HG02610 (cell line): ENCODE data around the gene CPA3.

ENCODE experiments used
- ATAC-seq: cut with Tn5 transposase; IDR thresholded peaks from one replicate; pipeline ENCODE4 v1.9.1; 2021; ENCODE audit warnings: mild to moderate bottlenecking, moderate library complexity; ENCODE audit not compliant: unreplicated experiment

The CPA3 gene

DNA sequence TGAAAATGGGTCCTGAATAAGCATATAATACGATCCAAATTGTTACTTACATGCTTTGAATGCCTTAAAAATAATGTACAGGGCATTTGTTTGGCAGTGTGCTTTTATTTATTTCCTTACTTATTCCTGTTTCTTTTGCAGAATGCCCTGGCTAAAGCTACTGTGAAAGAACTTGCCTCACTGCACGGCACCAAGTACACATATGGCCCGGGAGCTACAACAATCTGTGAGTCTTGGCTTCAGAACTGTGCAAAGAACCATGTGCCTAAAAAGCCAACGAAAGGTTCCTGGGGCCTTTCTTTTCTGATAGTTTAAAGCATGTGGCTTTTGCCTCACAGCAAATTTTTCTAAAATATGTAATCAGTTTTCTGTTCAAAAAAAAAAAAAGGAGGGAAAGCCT, 7.8 kb upstream of the CPA3 start:
- ATAC-seq: no peak

DNA sequence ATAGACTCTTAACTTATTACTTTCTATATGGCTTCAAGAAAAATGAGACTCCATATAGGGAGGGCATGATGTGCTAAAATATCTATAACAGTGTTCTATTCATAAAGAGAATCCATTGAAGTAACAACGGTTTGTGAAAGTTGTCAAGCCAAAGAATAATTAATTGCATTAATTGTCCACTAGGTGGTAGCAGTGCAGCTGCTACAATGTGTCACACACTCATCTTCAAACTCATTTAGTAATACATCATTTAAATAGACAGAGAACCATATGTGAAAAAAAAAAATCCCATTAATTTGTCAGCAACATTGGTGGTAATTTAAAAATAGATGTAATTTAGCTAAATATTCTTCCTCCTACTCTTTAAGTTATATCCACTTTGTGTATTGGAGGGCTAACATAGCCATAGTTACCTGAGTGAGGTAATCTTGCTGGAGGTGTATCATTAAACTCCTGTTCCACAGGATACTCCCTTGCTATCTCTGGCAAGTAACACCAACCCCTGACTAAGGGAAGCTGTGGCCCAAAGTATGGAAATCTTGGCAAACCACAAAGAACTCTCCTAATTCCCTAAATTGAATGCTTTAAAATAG, 3.7 kb upstream of the CPA3 start:
- peak; percentile 80 for ATAC-seq

DNA sequence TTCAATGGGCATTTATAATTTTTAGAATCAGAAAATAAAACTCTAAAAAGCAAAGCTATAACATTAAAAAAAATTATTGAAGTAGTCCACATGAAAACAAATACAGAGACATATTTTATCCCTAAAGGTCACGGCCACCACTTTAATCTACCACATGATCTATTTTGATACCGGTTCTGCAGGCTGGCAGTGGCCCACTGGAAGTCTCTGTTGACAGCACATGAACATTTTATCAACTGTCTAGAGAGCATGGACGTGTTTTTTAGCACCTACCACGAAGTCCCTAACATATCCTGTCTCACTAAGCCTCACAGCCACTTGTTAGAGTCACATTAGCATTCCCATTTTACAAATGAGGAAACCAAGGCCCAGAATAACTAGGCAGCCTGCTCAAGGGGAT, 1.8 kb upstream of the CPA3 start:
- no peak for ATAC-seq

DNA sequence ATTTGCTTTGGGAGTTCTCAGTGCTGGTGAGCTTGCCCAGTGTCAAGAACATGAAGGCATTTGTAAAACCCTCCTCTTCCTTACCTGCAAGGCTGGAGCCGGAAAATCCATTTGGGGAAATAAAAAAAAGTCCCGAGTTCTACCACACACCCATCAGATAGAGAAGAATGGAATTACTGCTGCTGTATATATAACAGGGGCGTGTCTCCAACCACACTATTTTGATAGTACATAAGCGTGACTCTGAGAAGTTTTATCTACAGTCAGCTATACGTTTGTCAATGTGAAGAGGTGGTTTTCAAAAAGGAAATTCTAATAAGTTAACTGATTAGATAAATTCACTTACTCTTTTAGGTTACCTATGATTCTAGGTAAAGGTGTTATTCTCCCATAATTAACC, 1.3 kb upstream of the CPA3 start:
- ATAC-seq: no peak

DNA sequence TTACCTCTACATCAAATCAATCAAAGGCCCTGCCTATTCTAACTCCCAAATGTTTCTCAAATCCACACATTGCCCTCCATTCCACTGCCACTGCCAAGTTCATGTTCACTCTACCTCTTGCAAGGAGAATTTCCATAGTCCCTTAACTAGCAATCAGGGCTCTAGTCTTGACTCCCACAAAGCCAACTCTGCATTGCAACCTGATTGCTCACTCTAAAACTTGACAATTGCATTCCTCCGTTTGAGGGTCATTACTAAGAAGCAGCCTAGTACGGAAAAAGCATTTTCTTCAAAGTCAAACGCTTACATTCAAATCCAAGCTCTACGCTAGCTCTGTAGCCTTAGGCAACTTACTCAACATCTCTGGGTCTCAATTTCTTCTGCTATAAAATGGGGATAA, 1.2 kb downstream of the CPA3 start:
- no peak for ATAC-seq

DNA sequence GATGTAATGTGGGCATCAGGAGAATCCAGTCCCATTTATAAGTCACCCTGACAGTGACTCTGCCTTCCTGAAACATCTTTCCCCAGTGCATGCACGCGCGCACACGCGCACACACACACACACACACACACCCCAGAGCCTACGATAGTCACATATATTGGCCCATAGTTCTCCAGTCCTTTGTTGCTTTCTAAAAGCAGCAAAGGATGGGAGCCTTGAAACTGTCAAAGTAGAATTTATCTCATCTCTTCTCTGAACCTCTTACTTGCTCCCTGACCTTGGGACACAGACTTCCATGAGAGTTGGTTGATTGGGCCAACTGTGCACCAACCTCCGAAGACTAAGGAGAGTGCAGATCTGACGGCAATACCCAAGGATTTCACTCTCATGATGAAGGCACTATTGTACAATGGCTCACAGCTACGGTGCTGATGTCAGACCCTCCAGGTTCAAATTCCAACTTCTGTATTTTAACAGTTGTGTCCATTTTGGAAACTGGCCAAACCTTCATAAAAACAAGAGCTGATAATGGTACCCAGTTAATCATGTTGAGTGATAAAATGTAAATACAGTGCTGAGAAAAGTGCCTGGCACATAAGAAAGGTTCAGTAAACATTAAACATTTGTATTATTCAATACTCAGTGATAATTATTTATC, 8.3 kb downstream of the CPA3 start:
- ATAC-seq: no peak

DNA sequence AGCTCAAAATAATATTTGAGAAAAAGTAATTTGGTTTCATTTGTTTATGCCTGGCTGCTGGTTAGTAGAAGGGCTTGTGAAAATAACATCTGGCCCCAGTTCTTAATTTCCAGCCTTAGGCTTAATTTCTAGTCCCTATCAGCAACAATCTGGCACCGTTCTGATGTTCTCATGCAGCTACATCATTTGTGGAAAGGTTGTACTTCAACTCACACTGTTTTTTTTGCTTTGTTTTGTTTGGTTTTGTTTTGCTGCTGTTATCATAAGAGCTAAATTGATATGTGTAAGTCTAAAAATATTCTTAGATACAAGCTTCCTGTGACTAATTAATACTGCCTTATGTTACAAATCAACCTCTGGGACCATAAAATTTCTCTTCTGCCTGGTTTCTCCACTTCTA, 8.9 kb downstream of the CPA3 start:
- no peak for ATAC-seq

DNA sequence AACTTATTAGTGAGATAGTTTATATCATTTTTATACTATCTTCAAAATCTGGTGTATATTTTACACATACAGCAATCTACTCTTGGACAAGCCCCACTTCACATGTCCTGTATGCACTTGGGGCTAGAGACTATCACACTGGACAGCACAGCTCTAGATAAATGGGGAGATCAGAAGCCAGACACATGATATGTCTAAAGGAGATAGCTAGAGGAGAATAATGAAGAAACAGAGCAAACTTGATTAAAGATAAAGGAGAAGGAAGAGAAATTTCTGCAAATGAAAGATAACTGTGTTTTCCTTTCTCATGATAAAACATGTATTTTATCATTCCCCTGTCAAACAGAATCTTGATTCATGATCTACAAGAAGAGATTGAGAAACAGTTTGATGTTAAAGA, 13.0 kb downstream of the CPA3 start:
- no peak for ATAC-seq

DNA sequence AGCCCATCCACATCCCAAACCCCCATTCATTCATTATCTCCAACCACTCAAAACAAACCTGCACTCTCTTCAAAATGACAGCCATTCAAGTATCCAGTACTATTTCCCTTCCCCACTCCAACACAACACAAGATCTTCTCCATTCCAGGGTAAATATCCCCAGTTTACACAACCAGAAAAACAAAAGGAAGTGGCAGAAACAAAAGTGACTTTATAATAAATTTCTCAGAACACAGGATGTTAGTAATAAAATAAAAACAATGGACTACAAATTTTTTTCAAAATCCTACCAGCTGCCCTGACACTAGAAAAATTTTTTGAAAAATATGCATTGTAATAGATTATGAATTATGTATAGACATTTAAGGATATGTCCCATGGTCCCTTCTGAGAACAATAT, 14.2 kb downstream of the CPA3 start:
- no peak for ATAC-seq

DNA sequence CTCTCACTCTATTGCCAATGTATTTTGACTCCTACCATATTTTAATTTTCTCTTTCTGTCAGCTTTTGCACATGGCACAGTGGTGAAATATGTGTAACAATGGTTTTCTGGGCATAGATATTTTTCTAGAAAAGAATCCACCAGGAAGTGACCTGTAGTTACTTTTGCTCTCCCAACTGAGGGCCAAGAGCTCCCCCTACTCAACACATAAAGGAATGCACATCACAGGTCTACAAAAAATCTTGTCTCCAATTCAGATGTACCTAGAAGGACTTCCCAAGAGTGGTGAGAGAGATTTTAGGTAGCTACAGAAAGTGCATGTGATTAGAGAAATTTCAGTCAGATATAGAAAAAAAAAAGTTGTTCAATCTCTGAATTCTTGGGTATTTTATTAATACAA, 15.6 kb downstream of the CPA3 start:
- ATAC-seq: no peak

DNA sequence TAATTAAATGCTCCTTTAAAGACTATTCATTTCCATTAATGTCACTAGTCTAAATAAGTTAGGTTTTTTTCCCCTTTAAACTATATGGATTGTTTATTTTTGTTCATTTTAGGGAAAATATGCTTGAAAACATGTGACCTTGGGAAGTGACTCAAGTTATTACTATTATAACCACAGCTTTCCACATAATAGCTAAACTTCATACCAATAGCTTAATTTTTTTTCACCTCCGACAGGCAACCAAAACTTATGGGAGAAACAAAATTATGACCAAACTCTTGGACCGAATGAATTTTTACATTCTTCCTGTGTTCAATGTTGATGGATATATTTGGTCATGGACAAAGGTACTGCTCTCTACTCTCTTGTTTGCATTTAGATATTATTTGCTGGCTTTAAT, 16.2 kb downstream of the CPA3 start:
- no peak for ATAC-seq

DNA sequence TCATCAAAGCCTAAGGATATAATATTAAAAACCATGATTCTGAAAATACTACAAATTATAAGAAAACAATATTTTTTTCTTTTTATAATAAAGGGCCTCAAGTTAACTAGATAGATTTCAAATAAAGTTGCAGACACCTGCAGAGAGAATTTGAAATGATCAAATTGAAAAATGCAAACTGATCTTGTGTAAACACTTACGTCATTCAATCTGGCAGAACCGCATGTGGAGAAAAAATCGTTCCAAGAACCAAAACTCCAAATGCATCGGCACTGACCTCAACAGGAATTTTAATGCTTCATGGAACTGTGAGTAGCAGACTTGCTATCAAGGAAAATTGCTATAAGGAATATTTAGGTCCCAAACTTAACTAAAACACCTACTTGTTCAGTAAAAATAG, 17.2 kb downstream of the CPA3 start:
- ATAC-seq: no peak

DNA sequence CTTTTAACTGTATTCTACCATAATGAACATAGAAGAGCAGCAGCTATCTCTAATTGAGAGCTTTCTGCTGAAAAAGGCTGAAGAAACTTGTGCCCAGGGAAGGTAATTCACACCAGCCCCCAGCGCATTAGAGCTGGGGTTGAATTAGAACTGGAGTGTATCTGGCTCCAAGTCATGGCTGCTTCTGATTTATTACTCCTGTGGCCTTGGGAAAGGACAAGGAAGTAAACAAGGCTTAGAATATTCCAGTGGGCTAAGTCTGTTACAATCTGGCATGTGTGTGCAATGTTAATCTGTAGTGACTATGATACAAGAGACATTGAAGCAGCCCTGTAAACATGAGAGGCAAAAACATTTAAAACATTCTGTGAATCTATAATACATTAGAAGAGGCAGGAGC, 18.1 kb downstream of the CPA3 start:
- no peak for ATAC-seq

DNA sequence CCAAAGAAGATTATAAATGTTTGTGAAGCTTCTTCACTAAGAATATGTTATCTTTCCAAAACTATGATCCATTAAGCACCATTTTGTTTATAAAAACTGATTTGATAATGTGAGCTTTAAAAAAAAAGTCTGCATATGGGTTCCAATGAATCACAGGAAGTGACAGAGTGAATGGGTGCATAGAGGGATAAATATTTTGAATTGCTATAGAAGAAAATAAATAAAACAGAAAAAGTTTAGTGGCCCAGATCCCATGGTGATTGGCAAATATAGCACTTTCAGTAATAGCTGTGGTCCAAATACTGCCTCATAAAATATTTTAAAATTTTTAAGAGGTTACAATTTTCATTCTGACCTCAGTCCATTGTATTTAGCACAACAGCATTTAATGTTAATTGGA, 19.2 kb downstream of the CPA3 start:
- ATAC-seq: no peak

DNA sequence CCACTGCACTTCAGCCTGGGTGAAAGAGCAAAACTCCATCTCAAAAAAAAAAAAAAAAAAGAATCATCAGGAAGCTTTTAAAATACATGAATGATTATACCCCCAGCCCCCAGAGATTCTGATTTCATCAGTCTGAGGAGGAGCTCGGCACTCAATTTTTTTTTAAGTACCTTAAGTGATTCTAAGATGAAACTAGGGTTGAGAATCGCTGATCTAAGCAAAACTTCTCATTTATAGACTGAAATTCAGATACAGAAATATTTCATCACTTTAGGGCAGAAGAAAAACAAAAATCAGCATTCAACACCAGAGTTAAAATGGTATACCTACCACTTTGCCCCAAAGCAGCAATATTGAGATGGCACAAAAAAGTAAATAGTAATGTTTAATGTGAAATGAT, 24.7 kb downstream of the CPA3 start:
- no peak for ATAC-seq

DNA sequence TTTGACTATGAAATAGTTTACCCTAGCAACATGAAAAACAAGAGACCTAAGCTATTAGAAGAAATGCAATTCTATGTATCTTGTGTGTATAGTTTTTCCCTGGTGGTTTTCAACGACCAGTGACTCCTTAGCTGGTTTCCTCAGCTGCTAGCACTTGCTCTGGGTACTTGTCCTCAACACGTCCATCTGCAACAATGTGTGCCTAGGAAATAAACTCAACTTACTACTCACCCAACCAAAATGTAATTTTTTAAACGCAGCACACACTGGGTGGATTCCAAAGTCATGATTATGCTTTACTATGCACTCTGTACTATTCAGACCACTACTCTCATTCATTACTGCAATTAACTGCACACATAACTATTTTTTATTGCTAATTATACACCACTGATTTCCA, 31.0 kb downstream of the CPA3 start:
- ATAC-seq: no peak

DNA sequence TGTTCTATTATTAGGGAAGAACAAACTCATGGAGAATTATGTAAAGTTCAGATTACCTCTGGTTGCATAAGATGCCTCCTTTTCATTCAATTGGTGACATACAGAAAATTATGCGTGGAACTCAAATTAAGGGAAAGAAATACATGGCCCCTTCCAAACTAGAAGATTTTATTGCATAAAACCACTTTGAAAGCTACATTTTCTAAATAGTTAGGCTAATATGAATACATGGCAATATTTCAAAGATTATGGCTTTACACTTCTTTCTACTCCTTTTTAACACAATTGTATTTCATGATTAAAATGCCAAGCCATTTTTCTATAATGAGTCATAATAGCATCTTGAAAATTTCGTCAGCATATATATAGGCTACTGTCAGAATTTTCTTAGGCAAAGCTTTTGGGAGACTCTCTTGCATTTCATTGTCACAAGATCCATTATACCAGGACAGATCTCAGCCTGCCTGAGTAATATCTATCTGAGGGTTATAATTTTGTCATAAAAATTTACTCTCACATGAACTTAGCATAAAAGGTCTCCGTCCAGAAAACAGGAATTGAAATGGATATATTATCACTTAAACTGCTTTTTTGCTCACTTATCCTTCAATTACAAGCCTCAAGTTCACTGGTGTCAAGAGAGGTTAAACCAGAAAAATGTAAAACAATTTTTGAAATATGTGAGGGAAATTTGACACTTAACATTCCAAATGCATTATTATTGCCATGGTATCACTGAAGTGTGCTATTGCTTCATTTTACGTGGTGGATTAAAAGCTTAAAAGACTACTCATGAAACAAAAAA, 37.1 kb downstream of the CPA3 start:
- ATAC-seq: no peak

DNA sequence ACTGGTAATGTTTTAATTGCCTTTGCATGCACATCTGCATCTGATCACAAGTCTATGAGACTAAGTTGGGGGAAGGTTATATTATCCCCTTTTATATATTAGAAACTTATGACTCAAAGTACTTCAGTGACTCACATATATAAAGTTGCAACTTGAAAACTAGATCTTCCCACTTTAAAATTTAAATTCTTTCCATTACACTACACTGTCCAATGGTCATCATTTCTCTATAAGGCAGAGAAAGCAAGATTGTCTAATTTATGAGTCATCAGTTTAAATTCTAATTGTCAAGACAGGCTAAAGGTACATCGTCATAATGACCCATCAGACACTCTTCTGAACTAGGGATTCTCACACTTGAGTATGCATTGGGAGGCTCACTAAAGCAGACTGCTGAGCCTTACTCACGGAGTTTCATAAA, 37.9 kb downstream of the CPA3 start:
- ATAC-seq: no peak

DNA sequence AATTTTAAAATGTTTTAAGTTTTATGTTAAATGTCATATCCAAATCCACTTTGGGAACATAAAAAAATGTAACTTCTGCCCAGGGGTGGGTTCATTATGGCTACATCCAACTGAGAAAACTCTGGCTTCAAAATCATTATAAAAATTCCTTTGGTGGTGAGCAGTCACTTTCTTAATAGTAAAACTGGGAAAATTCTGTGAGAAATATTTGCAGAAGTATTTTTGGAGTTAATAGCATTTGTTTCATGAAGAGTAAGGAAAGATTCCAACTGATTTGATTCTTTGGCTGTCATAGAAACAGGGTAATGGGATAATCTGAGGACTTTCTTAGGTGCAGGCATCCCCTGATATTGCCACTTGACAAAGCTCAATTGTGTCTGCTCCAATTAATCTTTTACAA, 38.8 kb downstream of the CPA3 start:
- no peak for ATAC-seq

DNA sequence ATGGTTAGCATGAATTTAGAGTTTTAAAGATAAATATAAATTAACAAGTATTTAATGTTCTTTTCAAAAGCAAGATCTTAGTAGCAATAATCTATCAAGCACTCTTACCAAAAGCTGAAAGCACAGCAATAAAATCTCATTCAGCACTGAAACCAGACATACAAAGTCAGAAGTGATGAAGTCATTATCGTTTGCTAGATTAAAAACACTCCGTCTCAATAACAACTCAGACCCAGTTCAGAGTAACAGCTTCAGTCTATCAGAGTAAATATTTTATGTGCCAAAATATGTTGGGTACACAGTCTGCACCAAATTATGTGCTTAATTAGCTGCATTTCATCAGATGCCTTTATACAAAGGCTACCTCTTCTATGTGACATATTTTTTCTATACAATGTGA, 41.6 kb downstream of the CPA3 start:
- no peak for ATAC-seq

DNA sequence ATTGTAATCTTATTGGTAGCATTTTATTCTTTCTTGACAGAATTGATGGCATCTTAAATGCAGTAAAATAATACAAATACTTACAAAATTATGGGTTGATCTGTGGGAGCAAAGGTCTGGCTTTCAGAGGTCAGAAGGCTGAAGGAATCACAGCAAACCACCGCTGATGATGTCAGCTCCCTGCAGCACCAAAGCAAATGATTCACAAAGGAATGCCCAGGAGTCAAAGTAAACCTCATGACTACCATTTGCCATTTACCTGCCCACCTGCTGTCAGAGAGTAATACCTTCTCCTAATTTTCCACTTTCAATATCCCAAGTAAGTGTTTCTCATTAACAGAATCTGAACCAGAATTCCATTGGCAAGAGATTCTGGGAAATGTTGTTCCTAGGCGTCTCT, 46.1 kb downstream of the CPA3 start:
- ATAC-seq: no peak

DNA sequence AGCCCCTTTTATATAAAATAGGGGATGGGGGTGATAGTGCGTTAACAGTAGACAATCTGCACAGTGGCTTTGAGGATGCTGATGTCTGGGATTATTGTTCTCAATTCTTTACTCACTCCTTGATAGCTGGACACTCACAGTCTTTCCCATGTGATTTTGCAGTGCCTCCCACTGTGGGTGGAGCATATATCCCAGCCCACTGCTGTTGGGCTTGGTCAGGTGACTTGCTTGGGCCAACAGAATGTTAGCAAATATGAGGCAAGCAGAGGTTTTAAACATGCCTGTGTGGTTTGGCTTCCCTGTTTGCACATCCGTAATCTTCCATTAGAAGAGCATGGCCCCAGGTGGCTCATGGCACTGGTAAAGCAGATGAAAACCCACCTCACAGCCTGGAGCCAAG, 46.5 kb downstream of the CPA3 start:
- no peak for ATAC-seq
